Activated CD8-positive, alpha-beta memory T cell treated with anti-CD3 and anti-CD28 coated beads, Interleukin-2, amount 50 U/mL, for 48 hours (primary cell): ENCODE results near the gene CDH23.

ENCODE experiments used
- DNase-seq: peaks from one replicate; pipeline ENCODE4 v3.0.0-alpha.2; 2020

CDH23 gene

GRCh38 chr10:71487726-71488125 lies 91.0 kb downstream of the CDH23 start:
- no peak for DNase-seq

GRCh38 chr10:71489077-71489476 lies 92.4 kb downstream of the CDH23 start:
- no peak for DNase-seq

- no peak for DNase-seq
Observed at GRCh38 chr10:71492872-71493271, 96.2 kb downstream of the CDH23 start.

GRCh38 chr10:71493741-71494140 lies 97.0 kb downstream of the CDH23 start:
- no peak for DNase-seq

- DNase-seq: no peak
Observed at GRCh38 chr10:71494476-71494875, 97.8 kb downstream of the CDH23 start.

GRCh38 chr10:71494980-71495381 lies 98.3 kb downstream of the CDH23 start:
- DNase-seq: no peak

GRCh38 chr10:71496927-71497762 lies 100.4 kb downstream of the CDH23 start:
- no peak for DNase-seq

GRCh38 chr10:71497763-71498326 lies 101.1 kb downstream of the CDH23 start:
- DNase-seq: no peak

- DNase-seq: no peak
Observed at GRCh38 chr10:71501402-71501801, 104.7 kb downstream of the CDH23 start.

GRCh38 chr10:71502190-71502589 lies 105.5 kb downstream of the CDH23 start:
- DNase-seq: no peak

- DNase-seq: no peak
Observed at GRCh38 chr10:71502851-71503250, 106.1 kb downstream of the CDH23 start.

GRCh38 chr10:71504168-71504567 lies 107.4 kb downstream of the CDH23 start:
- no peak for DNase-seq

GRCh38 chr10:71504570-71504969 lies 107.8 kb downstream of the CDH23 start:
- no peak for DNase-seq

GRCh38 chr10:71505862-71506261 lies 109.1 kb downstream of the CDH23 start:
- DNase-seq: no peak

- no peak for DNase-seq
Observed at GRCh38 chr10:71509444-71509843, 112.7 kb downstream of the CDH23 start.

- DNase-seq: no peak
Observed at GRCh38 chr10:71511206-71511605, 114.5 kb downstream of the CDH23 start.

GRCh38 chr10:71512312-71512711 lies 115.6 kb downstream of the CDH23 start:
- no peak for DNase-seq

- DNase-seq: no peak
Observed at GRCh38 chr10:71512761-71513539, 116.2 kb downstream of the CDH23 start.

GRCh38 chr10:71513540-71513853 lies 116.8 kb downstream of the CDH23 start:
- no peak for DNase-seq

- no peak for DNase-seq
Observed at GRCh38 chr10:71513936-71514335, 117.2 kb downstream of the CDH23 start.

- DNase-seq: no peak
Observed at GRCh38 chr10:71515531-71516172, 118.9 kb downstream of the CDH23 start.

- DNase-seq: no peak
Observed at GRCh38 chr10:71516890-71517289, 120.2 kb downstream of the CDH23 start.
